Measurements from ENCODE around the gene CLDN7. TPM values are rescaled to one million over a fixed set of nuclear protein-coding genes. Genes with fewer than 3 reads are reported as not detected.
A peak's percentile ranks its signal among the peaks of the same experiment; 100 is the strongest.

Gene CLDN7
- total RNA-seq, 1 donor from 2014 or later, result 0.27 TPM

DNA sequence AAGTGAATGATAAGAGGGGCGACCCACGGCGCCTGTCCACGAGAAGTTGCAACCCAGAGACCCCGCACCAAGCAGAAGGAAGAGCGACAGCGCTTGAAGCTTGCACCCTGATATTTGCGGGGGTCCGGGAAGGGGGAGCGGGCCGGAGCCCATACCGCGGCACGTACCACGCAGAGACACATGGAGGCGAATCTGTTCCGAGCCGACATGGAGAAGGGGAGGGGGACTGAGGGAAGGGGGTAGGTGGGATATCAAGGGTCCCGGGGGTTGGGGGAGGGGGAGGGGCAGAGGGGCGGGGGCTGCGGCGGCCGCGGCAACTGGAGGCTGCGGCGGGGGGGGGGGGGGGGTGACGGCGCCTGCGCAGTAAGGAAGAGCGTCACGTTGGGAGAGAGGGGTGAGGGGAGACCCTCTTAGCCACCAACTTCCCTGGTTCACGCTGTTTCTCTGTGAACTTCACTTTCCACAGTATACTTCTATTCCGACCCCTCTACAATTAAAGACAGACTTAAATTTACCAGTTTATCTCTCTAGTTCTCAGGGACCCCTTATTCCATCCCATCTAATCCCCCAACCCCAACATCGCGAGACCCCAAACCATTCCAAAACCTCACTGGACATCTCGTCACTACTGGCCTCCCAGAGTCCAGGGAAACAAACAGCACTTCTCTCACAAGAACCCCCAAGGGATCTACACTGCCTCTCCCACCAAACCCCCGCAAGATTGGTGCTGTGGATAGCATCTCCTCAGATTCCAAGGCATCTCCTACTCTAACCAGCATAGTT, 50.6 kb downstream of the CLDN7 start:
- Mint-ChIP-seq H3K4me3 (ENCODE audit: unreplicated experiment) (no peak overlapping the region), H3K27ac (ENCODE audit: unreplicated experiment) (no peak overlapping the region), H3K27me3 (ENCODE audit: unreplicated experiment) (no peaks in the 10 kb centered on the region), H3K9me3 (ENCODE audit: unreplicated experiment) (no peaks in the 10 kb centered on the region), H3K36me3 (ENCODE audit: unreplicated experiment) (peaks cover 1% of the 10 kb centered on the region), H3K4me1 (ENCODE audit: unreplicated experiment) (peaks cover 38% of the 10 kb centered on the region)
- TF ChIP-seq, protein P1, sequence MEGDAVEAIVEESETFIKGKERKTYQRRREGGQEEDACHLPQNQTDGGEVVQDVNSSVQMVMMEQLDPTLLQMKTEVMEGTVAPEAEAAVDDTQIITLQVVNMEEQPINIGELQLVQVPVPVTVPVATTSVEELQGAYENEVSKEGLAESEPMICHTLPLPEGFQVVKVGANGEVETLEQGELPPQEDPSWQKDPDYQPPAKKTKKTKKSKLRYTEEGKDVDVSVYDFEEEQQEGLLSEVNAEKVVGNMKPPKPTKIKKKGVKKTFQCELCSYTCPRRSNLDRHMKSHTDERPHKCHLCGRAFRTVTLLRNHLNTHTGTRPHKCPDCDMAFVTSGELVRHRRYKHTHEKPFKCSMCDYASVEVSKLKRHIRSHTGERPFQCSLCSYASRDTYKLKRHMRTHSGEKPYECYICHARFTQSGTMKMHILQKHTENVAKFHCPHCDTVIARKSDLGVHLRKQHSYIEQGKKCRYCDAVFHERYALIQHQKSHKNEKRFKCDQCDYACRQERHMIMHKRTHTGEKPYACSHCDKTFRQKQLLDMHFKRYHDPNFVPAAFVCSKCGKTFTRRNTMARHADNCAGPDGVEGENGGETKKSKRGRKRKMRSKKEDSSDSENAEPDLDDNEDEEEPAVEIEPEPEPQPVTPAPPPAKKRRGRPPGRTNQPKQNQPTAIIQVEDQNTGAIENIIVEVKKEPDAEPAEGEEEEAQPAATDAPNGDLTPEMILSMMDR (IDR thresholded peaks at IDR 0.05), result no peak
- DNase-seq (ENCODE audit: extremely low spot score, unreplicated experiment), result no peak

Small RNA genes within 50 kb of the gene (microRNA-seq; reads per million reads assigned to microRNA genes)
- 1,592 reads per million, percentile 83 among the genes with 10 or more reads in this experiment for gene MIR324 (ENCODE audit: unreplicated experiment)

Other genes starting within 250 kb of the CLDN7 start
- 255 and 269 TPM in 2 replicates for gene RNASEK, start 249.9 kb downstream of the CLDN7 start, total RNA-seq
- gene BCL6B, start 239.4 kb downstream of the CLDN7 start, total RNA-seq, result not detected in 2 replicates
- gene SLC16A13, start 226.5 kb downstream of the CLDN7 start, total RNA-seq, result 4.4 and 7.9 TPM in 2 replicates
- gene SLC16A11, start 218.4 kb downstream of the CLDN7 start, total RNA-seq, result 0.57 and 0.75 TPM in 2 replicates
- gene CLEC10A, start 182.2 kb downstream of the CLDN7 start, total RNA-seq, result not detected in 2 replicates
- not detected in 2 replicates for gene ASGR2, start 147.7 kb downstream of the CLDN7 start, total RNA-seq
- 1.6 and 2.4 TPM in 2 replicates for gene ASGR1, start 83.1 kb downstream of the CLDN7 start, total RNA-seq
- gene DLG4, start 42.6 kb downstream of the CLDN7 start, total RNA-seq, result 32.6 and 38.5 TPM in 2 replicates
- gene ACADVL, start 42.5 kb downstream of the CLDN7 start, total RNA-seq, result 302 and 354 TPM in 2 replicates
- gene DVL2, start 28.0 kb downstream of the CLDN7 start, total RNA-seq, result 87.7 and 99.7 TPM in 2 replicates
- gene PHF23, start 23.0 kb downstream of the CLDN7 start, total RNA-seq, result 51.6 and 54.7 TPM in 2 replicates
- 642 TPM in 2 replicates for gene GABARAP, start 20.0 kb downstream of the CLDN7 start, total RNA-seq
- gene CTDNEP1, start 10.7 kb downstream of the CLDN7 start, total RNA-seq, result 145 and 151 TPM in 2 replicates
- gene ELP5, start 10.3 kb downstream of the CLDN7 start, total RNA-seq, result 30.2 and 37.6 TPM in 2 replicates
- 0.59 and 0.63 TPM in 2 replicates for gene SLC2A4, start 19.2 kb upstream of the CLDN7 start, total RNA-seq
- 0.40 TPM in 1 of 2 replicates, not detected in the other for gene YBX2, start 32.2 kb upstream of the CLDN7 start, total RNA-seq
- gene EIF5A, start 45.1 kb upstream of the CLDN7 start, total RNA-seq, result 352 and 359 TPM in 2 replicates
- 54.9 and 61.9 TPM in 2 replicates for gene GPS2, start 52.9 kb upstream of the CLDN7 start, total RNA-seq
- 38.0 and 45.1 TPM in 2 replicates for gene NEURL4, start 66.9 kb upstream of the CLDN7 start, total RNA-seq
- gene ACAP1, start 74.1 kb upstream of the CLDN7 start, total RNA-seq, result 2.0 and 4.2 TPM in 2 replicates
- 12.7 and 13.3 TPM in 2 replicates for gene KCTD11, start 89.7 kb upstream of the CLDN7 start, total RNA-seq
- gene TMEM95, start 92.7 kb upstream of the CLDN7 start, total RNA-seq, result not detected in 2 replicates
- gene TNK1, start 118.6 kb upstream of the CLDN7 start, total RNA-seq, result not detected in 2 replicates
- 73.9 and 81.4 TPM in 2 replicates for gene PLSCR3, start 132.0 kb upstream of the CLDN7 start, total RNA-seq
- 40.7 and 45.9 TPM in 2 replicates for gene TMEM256, start 141.6 kb upstream of the CLDN7 start, total RNA-seq
- gene NLGN2, start 145.4 kb upstream of the CLDN7 start, total RNA-seq, result 53.8 and 56.8 TPM in 2 replicates
- gene SPEM1, start 157.8 kb upstream of the CLDN7 start, total RNA-seq, result not detected in 2 replicates
- not detected in 2 replicates for gene SPEM2, start 163.1 kb upstream of the CLDN7 start, total RNA-seq
- not detected in 2 replicates for gene SPEM3, start 166.4 kb upstream of the CLDN7 start, total RNA-seq
- 6.4 and 6.7 TPM in 2 replicates for gene TMEM102, start 173.0 kb upstream of the CLDN7 start, total RNA-seq
- gene FGF11, start 177.0 kb upstream of the CLDN7 start, total RNA-seq, result 1.3 and 1.5 TPM in 2 replicates
- 9.3 and 11.0 TPM in 2 replicates for gene CHRNB1, start 182.6 kb upstream of the CLDN7 start, total RNA-seq
- gene ZBTB4, start 217.2 kb upstream of the CLDN7 start, total RNA-seq, result 47.9 and 49.7 TPM in 2 replicates
- not detected in 2 replicates for gene SLC35G6, start 219.0 kb upstream of the CLDN7 start, total RNA-seq
- gene POLR2A, start 221.9 kb upstream of the CLDN7 start, total RNA-seq, result 148 and 149 TPM in 2 replicates